ENCODE measurements around the gene SGMS1.
"Not testable (repeated sequence)": the region's sequence is repeated elsewhere in the genome, so short reads cannot be mapped to it uniquely, and the experiment has no call there.

The SGMS1 gene

DNA sequence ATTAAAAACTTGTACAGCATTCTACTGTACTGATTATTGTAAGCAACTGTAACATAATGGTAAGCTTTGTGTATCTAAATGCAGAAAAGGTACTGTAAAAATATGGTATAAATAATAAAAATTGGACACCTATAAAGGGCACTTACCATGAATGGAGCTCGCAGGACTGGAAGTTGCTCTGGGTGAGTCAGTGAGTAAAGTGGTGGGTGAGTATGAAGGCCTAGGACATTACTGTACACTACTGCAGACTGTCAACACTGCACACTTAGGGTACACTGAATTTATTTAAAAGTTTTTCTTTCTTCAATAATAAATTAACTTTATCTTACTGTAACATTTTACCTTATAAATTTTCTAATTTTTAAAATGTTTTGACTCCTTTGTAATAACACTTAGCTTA is 253.8 kb downstream of the SGMS1 start:
- no peak for DNase-seq (ENCODE audit: low spot score)

DNA sequence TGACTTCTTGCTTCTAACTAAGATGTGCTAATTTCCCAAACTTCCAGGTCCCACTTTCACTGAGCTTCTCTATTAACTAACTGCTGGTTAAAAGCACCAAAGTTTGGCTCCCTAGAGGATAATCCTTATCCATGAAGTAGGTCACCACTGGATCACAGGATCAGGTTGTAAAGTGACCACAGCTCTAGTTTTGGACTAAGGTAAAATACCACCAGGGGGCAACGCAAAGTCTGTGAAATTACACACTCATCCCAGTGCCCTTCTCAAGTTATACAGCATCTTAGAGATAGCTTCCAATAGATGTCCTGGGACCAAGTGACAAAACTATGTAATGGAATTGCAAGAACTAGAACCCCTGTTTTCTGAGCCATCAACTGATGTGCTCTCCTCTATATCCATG is 256.0 kb downstream of the SGMS1 start:
- no peak for DNase-seq (ENCODE audit: low spot score)

DNA sequence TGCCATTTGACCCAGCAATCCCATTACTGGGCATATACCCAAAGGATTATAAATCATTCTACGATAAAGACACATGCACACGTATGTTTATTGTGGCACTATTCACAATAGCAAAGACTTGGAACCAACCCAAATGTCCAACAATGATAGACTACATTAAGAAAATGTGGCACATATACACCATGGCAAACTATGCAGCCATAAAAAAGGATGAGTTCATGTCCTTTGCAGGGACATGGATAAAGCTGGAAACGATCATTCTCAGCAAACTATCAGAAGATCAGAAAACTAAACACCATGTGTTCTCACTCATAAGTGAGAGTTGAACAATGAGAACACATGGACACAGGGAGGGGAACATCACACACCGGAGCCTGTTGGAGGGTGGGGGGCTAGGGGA is 257.3 kb downstream of the SGMS1 start:
- DNase-seq (ENCODE audit: low spot score): not testable (repeated sequence)

DNA sequence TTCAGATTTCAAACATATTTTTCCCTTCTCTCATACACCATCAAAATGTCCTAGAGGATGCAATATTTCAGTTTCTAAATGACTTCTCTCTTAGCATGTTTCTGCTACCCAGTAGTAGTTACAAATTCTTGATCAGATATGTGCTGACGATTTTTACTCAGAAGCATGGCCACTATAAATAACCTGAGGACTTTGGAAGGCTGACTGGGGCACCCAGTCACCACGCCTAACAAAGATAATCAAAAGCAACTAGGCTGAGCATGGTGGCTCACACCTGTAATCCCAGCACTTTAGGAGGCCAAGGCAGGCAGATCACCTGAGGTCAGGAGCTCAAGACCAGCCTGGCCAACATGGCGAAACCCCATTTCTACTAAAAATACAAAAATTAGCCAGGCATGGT is 259.0 kb downstream of the SGMS1 start:
- not testable (repeated sequence) for DNase-seq (ENCODE audit: low spot score)

DNA sequence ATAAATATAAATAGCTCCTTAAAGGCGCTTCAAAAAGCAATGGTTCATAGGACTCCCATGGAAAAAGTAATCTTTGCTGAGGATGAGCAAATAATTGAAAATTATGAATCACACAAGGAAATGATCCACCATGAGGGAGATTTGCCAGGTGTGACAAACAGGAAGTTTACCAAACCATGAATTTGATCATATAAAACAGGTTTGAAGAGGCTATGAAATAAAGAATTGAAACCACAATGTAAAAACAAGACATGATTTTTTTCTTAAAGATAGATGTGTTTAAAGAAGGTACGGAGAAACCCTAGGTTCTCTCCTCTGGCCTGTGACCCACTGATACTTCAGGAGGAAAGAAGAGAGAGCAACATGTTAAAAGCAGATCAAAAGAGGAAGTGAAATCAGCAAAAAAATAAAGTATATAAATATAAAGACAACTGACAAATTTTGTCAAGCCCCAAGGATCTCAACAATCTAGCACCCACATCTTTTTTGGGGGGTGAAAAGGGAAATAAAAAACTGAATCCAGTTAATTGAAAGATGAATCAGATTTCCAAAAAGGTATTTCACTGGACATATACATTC is 261.1 kb downstream of the SGMS1 start:
- DNase-seq (ENCODE audit: low spot score): no peak

DNA sequence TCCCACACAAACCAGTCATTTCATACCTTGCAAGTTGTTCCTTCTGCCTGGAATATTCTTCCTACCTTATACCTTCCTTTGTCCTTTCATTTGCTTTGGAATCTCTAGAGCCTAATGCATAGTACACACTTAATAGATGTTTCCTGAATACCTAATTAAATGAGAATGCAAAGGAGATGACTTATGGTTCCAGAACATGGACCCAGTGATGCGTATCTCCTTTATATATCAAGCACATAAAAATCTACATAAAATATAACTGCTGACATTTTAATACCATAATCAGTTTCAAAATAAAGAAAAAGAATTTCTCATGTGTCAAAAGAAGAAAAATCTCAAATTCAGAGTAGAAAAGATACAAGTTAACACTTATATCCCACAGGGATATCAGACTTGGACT is 261.8 kb downstream of the SGMS1 start:
- DNase-seq (ENCODE audit: low spot score): no peak

DNA sequence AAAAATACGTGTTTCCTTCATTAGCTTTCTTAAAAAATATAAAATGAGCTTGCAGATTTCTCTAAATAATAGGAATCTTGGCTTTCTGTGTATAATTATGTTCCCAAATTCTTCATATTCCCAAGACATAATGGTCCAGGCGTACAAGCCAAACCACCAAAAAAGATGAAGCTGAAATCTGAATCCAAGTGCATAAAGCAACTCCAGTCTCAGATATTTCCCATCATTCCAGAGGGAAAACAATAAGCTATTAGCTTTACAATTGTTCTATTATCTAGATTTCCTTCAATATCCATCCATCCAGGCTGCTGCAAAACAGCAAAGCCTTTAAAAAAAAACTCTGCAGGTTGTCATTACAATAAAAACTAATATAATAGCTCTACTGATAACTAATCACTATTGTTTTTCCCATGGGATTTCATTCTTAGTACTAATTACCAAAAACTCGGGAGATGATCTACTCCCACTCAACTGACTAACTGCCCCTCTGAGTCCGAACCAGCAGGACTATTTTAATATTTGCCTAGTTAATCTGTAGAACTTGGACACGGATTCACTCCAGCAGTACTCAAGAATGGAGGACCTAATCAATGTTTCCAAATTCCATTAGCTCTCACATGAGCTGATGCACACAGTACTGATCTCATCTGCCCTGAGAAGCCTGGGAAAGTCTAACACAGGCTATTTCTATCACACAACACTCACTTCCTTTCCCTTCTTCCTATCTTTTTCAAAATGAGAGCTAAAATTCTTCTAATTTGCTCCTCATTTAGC is 263.5 kb downstream of the SGMS1 start:
- DNase-seq (ENCODE audit: low spot score): no peak

DNA sequence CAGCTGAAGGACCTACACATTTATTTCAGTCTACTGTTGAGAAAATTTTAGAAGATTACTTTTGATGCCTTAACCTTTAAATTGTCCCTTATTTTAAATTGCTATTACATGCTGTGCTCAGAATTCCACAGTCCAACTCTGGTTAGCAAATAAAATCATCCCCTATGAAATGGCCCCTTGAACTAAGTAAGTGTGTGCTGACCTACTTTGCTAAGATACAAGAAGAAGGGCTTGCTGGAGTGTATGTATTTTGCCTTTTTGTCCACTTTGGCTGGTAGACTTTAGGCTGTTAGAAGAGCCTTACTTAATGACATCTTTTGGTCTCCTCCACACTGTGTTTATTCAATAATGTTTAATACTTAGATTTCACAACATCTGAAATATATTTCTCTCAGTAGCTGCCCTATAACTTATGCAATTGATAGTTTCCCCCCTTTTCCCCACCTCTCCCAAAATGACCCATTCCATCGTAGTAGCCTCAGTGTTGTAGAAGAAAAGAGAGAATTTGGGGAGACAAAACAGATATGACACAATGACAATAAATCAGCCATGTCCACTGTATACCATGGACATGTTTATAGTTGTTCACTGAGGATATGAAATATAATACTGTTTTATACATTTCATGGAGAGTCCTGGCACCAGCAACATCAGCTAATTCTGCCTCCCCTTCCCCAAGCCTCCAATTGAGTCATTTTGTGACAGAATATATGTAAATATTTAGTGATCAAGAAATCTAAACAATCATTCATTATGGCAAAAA is 264.6 kb downstream of the SGMS1 start:
- no peak for DNase-seq (ENCODE audit: low spot score)

DNA sequence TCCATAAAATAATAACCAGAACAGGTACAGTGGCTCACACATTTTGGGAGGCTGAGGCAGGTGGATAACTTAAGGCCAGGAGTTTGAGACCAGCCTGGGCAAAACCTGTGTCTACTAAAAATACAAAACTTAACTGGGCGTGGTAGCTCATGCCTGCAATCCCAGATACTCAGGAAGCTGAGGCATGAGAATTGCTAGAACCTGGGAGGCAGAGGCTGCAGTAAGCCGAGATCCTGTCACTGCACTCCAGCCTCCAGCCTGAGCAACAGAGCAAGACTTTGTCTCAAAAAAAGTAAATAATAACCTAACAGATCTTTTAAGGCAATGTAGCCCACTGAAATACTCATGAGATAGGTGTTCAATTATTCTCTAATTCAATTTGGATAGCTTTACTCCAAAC is 265.3 kb downstream of the SGMS1 start:
- DNase-seq (ENCODE audit: low spot score): no peak

DNA sequence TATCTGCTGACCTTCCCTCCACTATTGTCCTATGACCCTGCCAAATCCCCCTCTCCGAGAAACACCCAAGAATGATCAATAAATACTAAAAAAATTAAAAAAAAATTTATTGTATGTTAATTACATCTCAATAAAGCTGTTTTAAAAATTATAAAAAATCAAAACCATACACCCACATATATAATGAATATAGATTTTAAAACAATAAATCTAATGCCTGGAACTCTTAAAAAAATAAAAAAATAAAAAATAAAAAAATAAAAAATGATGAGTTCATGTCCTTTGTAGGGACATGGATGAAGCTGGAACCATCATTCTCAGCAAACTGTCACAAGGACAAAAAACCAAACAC is 267.3 kb downstream of the SGMS1 start:
- DNase-seq (ENCODE audit: low spot score): not testable (repeated sequence)

DNA sequence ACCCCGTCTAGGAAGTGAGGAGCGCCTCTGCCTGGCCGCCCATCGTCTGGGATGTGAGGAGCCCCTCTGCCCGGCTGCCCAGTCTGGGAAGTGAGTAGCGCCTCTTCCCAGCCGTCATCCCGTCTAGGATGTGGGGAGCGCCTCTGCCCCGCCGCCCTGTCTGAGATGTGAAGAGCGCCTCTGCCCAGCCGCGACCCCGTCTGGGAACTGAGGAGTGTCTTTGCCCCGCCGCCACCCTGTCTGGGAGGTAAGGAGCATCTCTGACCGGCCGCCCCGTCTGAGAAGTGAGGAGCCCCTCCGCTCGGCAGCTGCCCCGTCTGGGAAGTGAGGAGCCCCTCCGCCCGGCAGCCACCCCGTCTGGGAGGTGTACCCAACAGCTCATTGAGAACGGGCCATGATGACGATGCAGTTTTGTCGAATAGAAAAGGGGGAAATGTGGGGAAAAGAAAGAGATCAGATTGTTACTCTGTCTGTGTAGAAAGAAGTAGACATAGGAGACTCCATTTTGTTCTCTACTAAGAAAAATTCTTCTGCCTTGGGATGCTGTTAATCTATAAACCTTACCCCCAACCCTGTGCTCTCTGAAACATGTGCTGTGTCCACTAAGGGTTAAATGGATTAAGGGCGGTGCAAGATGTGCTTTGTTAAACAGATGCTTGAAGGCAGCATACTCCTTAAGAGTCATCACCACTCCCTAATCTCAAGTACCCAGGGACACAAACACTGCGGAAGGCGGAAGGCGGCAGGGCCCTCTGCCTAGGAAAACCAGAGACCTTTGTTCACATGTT is 267.9 kb downstream of the SGMS1 start:
- not testable (repeated sequence) for DNase-seq (ENCODE audit: low spot score)

DNA sequence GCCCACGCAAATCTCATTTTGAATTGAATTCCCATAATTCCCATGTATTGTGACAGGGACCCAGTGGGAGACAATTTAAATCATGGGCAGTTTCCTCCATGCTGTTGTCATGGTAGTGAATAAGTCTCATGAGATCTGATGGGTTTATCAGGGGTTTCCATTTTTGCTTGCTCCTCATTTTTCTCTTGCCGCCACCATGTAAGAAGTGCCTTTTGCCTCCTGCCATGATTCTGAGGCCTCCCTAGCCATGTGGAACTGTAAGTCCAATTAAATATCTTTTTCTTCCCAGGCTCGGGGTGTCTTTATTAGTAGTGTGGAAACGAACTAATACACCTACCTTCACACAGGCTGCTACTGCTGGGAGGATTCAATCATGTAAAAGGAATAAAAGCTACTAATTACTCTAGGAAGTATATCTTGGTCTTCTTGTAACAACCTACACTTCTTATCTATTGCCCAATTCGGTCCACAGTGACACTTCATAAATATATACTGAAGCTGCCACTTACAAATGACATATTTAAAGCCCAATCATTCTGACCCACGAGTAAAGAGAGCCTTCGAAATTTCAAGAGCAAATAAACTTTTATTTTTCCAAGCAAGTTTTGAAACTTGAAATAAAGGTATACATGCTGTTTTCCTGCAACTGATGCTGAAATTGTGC is 272.1 kb downstream of the SGMS1 start:
- no peak for DNase-seq (ENCODE audit: low spot score)

DNA sequence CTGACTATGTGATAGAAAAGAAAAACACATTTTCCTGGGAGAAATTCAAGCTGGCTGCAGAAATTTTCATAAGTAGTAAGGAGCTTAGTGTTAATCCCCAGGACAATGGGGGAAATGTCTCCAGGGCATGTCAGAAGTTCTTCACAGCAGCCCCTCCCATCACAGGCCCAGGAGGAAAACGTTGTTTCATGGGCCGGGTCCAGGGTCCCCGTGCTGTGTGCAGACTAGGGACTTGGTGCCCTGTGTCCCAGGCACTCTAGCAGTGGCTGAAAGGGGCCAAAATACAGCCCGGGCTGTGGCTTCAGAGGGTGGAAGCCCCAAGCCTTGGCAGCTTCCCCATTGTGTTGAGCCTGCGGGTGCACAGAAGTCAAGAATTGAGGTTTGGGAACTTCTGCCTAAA is 273.4 kb downstream of the SGMS1 start:
- DNase-seq (ENCODE audit: low spot score): no peak

DNA sequence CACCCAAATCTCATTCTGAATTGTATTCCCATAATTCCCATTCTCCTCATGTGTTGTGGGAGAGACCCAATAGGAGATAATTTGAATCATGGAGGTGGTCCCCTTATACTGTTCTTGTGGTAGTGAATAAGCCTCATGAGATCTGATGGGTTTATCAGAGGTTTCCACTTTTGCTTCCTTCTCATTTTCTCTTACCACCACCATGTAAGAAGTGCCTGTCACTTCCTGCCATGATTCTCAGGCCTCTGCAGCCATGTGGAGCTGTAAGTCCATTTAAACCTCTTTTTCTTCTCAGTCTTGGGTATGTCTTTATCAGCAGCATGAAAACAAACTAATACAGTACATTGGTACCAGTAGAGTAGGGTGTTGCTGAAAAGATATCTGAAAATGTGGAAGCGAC is 274.2 kb downstream of the SGMS1 start:
- DNase-seq (ENCODE audit: low spot score): no peak

DNA sequence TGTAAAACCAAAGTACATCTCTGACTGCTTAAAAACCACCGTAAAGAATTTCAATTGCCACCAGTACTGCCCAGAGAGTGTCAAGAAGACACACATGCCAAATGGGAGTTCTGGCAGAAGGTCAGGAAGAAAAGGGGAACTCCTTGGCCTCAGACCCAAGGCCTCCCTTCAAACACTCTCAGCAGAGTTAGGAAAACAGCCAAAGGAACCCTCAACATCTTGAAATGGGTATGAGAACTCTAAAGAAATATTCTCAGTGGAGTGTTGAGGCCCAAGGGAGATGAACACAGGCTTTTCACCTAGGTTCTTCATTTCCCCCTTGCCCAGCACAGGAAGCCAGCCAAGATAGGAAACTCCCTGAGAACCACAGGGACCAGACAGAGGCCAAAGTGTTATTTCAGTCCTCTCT is 276.4 kb downstream of the SGMS1 start:
- no peak for DNase-seq (ENCODE audit: low spot score)

DNA sequence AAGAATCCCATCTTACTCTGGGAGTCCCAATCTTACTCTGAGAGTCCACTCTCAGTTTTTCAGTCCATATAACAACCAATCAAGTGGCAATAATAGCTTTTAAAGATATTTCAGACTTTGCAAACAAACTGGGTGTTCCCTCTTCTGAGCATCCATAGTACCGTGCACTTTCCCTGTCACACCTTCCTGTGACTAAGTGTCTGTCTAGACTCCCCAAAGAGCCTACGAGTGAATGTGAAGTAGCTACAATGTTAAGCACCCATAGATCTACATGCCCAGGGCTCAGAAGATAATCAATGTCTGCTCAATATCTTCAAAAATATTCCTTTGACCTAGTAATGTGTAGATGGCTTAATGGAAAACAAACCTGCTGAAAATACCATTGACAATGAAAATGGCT is 276.8 kb downstream of the SGMS1 start:
- DNase-seq (ENCODE audit: low spot score): no peak

DNA sequence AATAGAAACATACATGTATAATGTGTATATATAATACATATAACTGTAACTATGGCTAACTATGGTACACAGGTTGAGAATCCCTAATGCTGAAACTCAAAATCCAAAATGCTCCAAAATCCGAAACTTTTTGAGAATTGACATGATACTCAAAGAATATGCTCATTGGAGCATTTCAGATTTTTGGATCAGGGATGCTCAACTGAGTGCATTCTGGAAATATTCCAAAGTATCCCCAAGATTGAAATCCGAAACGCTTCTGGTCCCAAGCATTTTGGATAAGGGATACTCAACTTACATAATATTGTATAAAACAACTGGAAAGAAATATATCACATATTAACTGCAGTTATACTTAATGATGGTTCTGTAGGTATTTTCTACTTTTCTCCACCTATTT is 278.2 kb downstream of the SGMS1 start:
- no peak for DNase-seq (ENCODE audit: low spot score)

DNA sequence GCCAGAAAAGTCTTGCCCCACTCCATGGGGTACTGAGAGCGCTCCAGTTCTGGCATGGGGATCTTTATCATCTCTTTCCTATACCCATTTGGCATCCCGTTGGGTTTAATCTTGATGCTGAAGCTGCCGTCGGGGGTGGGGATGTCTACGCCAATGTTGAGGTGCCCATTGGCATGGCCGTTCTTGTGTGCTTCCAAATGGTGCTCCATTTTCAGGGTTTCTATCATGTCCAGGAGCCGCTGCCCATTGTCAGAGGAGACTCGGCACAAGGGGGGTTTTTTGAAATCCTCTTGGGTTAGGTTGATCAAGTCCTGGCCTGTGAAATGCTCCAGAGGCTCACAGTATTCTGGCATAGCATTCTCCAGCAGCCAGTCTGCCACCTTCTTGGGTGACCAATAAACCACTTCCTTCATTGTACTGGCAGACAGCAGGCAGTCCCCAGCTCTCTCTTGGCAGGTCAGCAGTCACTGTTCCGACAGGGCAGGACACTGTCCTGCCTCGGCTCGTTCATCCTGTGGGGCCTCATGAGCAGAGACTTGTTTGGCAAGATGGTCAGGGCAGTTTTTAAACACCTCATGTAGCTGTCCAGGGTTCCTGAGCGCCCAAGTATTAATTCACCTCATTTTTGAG is 279.9 kb downstream of the SGMS1 start:
- DNase-seq (ENCODE audit: low spot score): no peak

DNA sequence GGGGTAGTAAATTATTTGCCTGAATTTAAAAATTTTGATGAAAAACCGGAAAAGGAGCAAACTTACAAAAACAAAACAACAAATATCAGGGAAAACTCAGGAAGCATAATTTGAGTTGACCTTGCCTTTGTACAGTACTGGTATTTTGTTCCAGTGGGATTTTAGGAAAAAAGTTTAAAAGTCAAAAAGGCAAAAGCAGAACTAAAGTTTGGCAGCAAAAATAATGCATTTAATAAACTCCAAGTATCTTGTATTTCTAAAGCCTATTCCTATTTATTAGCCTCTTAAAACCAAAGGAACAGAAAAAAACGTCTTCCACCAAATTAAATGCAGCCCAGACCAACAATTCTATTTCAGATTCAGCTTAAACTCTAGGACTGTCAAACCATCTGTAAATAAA is 281.8 kb downstream of the SGMS1 start:
- DNase-seq (ENCODE audit: low spot score): no peak

DNA sequence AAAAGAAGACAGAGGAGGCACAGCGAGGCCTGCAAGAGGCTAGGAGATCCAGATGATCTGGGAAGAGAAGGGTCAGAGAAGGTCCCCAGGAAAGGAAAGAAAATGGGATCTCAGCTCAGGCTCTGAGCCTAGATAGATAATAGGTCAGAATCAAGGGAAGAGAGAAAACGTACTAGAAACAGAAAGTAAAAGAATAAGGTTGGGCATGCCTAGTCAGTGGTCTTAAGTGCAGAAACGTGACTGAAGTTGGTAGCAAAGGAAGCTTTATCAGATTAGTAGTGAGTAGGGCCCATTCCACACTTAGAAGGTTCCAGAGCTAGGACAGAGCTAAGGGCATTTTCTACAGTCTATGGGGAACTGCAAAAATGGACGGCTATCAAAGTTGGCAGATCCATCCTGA is 287.6 kb downstream of the SGMS1 start:
- DNase-seq (ENCODE audit: low spot score): no peak

DNA sequence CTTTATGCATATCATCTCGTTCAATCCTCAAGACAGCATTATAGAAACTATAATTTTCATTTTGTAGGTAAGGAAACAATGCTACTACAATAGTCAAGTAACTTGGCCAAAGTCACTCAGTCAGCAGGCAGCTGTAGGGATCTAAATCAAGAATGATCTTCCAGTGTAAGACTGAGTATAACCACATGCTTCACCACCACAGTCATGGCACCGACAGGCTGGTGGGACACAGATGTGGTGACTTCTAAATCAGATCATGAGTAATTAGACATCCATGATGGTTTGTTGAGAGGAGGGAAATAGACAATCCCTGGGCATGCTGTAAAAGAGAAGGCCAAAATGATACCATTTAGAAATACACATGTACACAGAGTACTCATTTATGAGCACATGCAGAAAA is 288.4 kb downstream of the SGMS1 start:
- no peak for DNase-seq (ENCODE audit: low spot score)

DNA sequence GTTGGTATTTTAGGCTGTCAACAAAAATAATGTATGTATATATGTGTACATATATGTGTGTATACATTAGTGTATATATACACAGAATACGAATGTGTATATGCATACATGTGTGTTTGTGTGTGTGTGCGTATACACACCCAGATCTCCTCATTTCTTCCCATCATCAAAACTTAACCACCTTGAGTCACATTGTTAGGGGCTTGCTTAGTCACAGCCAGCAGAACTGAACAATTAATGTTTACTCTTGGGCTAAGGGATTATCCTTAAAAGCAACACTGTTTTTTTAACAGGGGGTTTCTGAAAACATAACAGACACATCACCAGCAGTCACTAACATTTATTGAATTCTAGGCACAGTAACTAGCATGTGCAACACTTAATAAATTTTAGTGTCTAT is 289.5 kb downstream of the SGMS1 start:
- DNase-seq (ENCODE audit: low spot score): no peak

Data from ecto neural progenitor cell (in vitro differentiated cells).